GM12874 (cell line): ENCODE results near the gene ARFGEF3.

ENCODE experiments used
- CTCF ChIP-seq: IDR thresholded peaks from 2 replicates; pipeline ENCODE4 v1.5.1; 2011; ENCODE audit warnings: low read depth, mild to moderate bottlenecking, control low read depth, low read length, moderate library complexity; ENCODE audit not compliant: insufficient read depth

ARFGEF3 gene

GRCh38 chr6:138347864-138348263 is 186.1 kb downstream of the ARFGEF3 start:
- no peak for TF ChIP-seq CTCF

- TF ChIP-seq CTCF, result no peak
Observed at GRCh38 chr6:138349891-138350290, 188.2 kb downstream of the ARFGEF3 start.

GRCh38 chr6:138357928-138358327 is 196.2 kb downstream of the ARFGEF3 start:
- TF ChIP-seq CTCF, result no peak

GRCh38 chr6:138370631-138371451 is 209.1 kb downstream of the ARFGEF3 start:
- TF ChIP-seq CTCF, result no peak

GRCh38 chr6:138371452-138371711 is 209.6 kb downstream of the ARFGEF3 start:
- no peak for TF ChIP-seq CTCF

- TF ChIP-seq CTCF, result no peak
Observed at GRCh38 chr6:138371720-138372119, 210.0 kb downstream of the ARFGEF3 start.

GRCh38 chr6:138372711-138373463 is 211.1 kb downstream of the ARFGEF3 start:
- no peak for TF ChIP-seq CTCF
